Stimulated activated CD4-positive, alpha-beta T cell treated with anti-CD3 and anti-CD28 coated beads, Interleukin-15, amount 100 ng/mL, for 24 hours (primary cell): ENCODE results near the gene TAS2R30.
A peak's percentile ranks its signal among the peaks of the same experiment; 100 is the strongest.
"Not testable (repeated sequence)": the region's sequence is repeated elsewhere in the genome, so short reads cannot be mapped to it uniquely, and the experiment has no call there.

Experiments
- DNase-seq: peaks from one replicate; pipeline ENCODE4 v3.0.0-alpha.2; 2020

The TAS2R30 gene

GRCh38 chr12:11134305-11134704, at the start of gene TAS2R30:
Gene TAS2R30, minus strand, starts transcription at chr12:11134644. Its CDS starts 400 bp downstream, at chr12:11134244.
- no peak for DNase-seq

GRCh38 chr12:11183011-11183410, 48.6 kb upstream of the TAS2R30 start:
- DNase-seq: no peak

- DNase-seq: no peak
Measured at GRCh38 chr12:11182529-11182928, 48.1 kb upstream of the TAS2R30 start.

- no peak for DNase-seq
Measured at GRCh38 chr12:11178250-11178649, 43.8 kb upstream of the TAS2R30 start.

GRCh38 chr12:11174022-11174421, 39.6 kb upstream of the TAS2R30 start:
- DNase-seq: no peak

GRCh38 chr12:11171969-11172675, 37.7 kb upstream of the TAS2R30 start:
- DNase-seq: no peak

GRCh38 chr12:11171145-11171968, 36.9 kb upstream of the TAS2R30 start, which contains the start of gene SMIM10L1:
Gene SMIM10L1, plus strand, starts transcription at chr12:11171194. Its CDS starts 163 bp downstream, at chr12:11171357.
- DNase-seq: peak; percentile 93

- DNase-seq: no peak
Measured at GRCh38 chr12:11170810-11171144, 36.3 kb upstream of the TAS2R30 start.

GRCh38 chr12:11166300-11166699, 31.9 kb upstream of the TAS2R30 start:
- DNase-seq: no peak

GRCh38 chr12:11164384-11164783, 29.9 kb upstream of the TAS2R30 start:
- no peak for DNase-seq

GRCh38 chr12:11162502-11162901, 28.1 kb upstream of the TAS2R30 start:
- no peak for DNase-seq

GRCh38 chr12:11158885-11159444, 24.5 kb upstream of the TAS2R30 start:
- no peak for DNase-seq

GRCh38 chr12:11154400-11154925, 20.0 kb upstream of the TAS2R30 start:
- no peak for DNase-seq

GRCh38 chr12:11152725-11153124, 18.3 kb upstream of the TAS2R30 start:
- no peak for DNase-seq

- DNase-seq: no peak
Measured at GRCh38 chr12:11150832-11151231, 16.4 kb upstream of the TAS2R30 start.

GRCh38 chr12:11147420-11147819, 13.0 kb upstream of the TAS2R30 start:
- DNase-seq: no peak

- DNase-seq: no peak
Measured at GRCh38 chr12:11144297-11144696, 9.9 kb upstream of the TAS2R30 start.

- no peak for DNase-seq
Measured at GRCh38 chr12:11143352-11143751, 8.9 kb upstream of the TAS2R30 start.

GRCh38 chr12:11136075-11136474, 1.6 kb upstream of the TAS2R30 start:
- DNase-seq: peak; percentile 5

GRCh38 chr12:11133816-11134215, 628 bp downstream of the TAS2R30 start:
- DNase-seq: no peak

GRCh38 chr12:11133162-11133561, 1.3 kb downstream of the TAS2R30 start:
- no peak for DNase-seq

- no peak for DNase-seq
Measured at GRCh38 chr12:11130999-11131398, 3.4 kb downstream of the TAS2R30 start.

GRCh38 chr12:11130382-11130781, 4.1 kb downstream of the TAS2R30 start:
- DNase-seq: no peak

- DNase-seq: not testable (repeated sequence)
Measured at GRCh38 chr12:11114130-11114529, 20.3 kb downstream of the TAS2R30 start.
